HS-5 (cell line): ENCODE measurements around the gene TATDN2.

Source experiments
- DNase-seq: peaks from one replicate; pipeline ENCODE4 v3.0.0-alpha.2; 2012; ENCODE audit warnings: low read depth

Gene TATDN2

GRCh38 chr3:10248184-10248983, at the start of gene TATDN2:
Gene TATDN2, plus strand, starts transcription at chr3:10248459. Its CDS starts 742 bp downstream, at chr3:10249201.
- DNase-seq = peak; percentile 84

GRCh38 chr3:10198761-10199649, 49.3 kb upstream of the TATDN2 start:
- no peak for DNase-seq

- no peak for DNase-seq
Measured at GRCh38 chr3:10204921-10205320, 43.3 kb upstream of the TATDN2 start.

- DNase-seq = peak; percentile 95
Measured at GRCh38 chr3:10205451-10206165, 42.7 kb upstream of the TATDN2 start.

GRCh38 chr3:10206166-10206511, 42.1 kb upstream of the TATDN2 start:
- no peak for DNase-seq

GRCh38 chr3:10213156-10213792, 35.0 kb upstream of the TATDN2 start:
- DNase-seq = no peak

- DNase-seq = no peak
Measured at GRCh38 chr3:10215578-10216368, 32.5 kb upstream of the TATDN2 start.

- no peak for DNase-seq
Measured at GRCh38 chr3:10217359-10217758, 30.9 kb upstream of the TATDN2 start.

- no peak for DNase-seq
Measured at GRCh38 chr3:10219737-10220136, 28.5 kb upstream of the TATDN2 start.

GRCh38 chr3:10223676-10224639, 24.3 kb upstream of the TATDN2 start:
- no peak for DNase-seq

GRCh38 chr3:10224794-10225665, 23.2 kb upstream of the TATDN2 start:
- DNase-seq = peak; percentile 47

- DNase-seq = no peak
Measured at GRCh38 chr3:10226293-10226692, 22.0 kb upstream of the TATDN2 start.

GRCh38 chr3:10228248-10228950, 19.9 kb upstream of the TATDN2 start:
- no peak for DNase-seq

- DNase-seq = no peak
Measured at GRCh38 chr3:10229576-10229975, 18.7 kb upstream of the TATDN2 start.

- DNase-seq = no peak
Measured at GRCh38 chr3:10232137-10232536, 16.1 kb upstream of the TATDN2 start.

GRCh38 chr3:10233988-10234387, 14.3 kb upstream of the TATDN2 start:
- no peak for DNase-seq

GRCh38 chr3:10234526-10235230, 13.6 kb upstream of the TATDN2 start:
- no peak for DNase-seq

GRCh38 chr3:10235551-10235950, 12.7 kb upstream of the TATDN2 start:
- no peak for DNase-seq
